ENCODE data around the gene BCL7B. TPM values are rescaled to one million over a fixed set of nuclear protein-coding genes. Genes with fewer than 3 reads are reported as not detected.

Gene BCL7B
- total and polyA plus RNA-seq, 2 of the 13 experiments (the other 11 are each of a cell fraction or from before 2014, with no cell fraction given): 24.3 to 38.2 TPM

- TF ChIP-seq KLF11 (CRISPR knock-in tag; IDR thresholded peaks at IDR 0.05): no peak
- TF ChIP-seq YEATS2 (CRISPR knock-in tag; IDR thresholded peaks at IDR 0.05; ENCODE audit: borderline replicate concordance): peak; percentile 87
- peak; percentile 70; the same call in 1 of the 2 replicates for TF ChIP-seq RNF2 (conservative IDR thresholded peaks at IDR 0.05; ENCODE audit: low read depth)
- no peak; the same call in 1 of the 2 replicates for TF ChIP-seq BCL6 (CRISPR knock-in tag; IDR thresholded peaks at IDR 0.05)
- no peak for TF ChIP-seq KIAA2018 (CRISPR knock-in tag; IDR thresholded peaks at IDR 0.05; ENCODE audit: borderline replicate concordance)
- TF ChIP-seq NCOA2 (CRISPR knock-in tag; IDR thresholded peaks at IDR 0.05): peak; percentile 39; the same call in 1 of the 2 replicates
- TF ChIP-seq ZZZ3 (CRISPR knock-in tag; IDR thresholded peaks at IDR 0.05; ENCODE audit: borderline replicate concordance): no peak
- peak; percentile 53 for TF ChIP-seq ASH2L (IDR thresholded peaks at IDR 0.05; ENCODE audit: insufficient read length, low read depth, low read length)
- peak; percentile 79 for TF ChIP-seq PHF8 (CRISPR knock-in tag; IDR thresholded peaks at IDR 0.05)
- no peak for TF ChIP-seq ZBTB40 (IDR thresholded peaks at IDR 0.05)
- peak; percentile 29; the same call in 1 of the 2 replicates for TF ChIP-seq ZBTB40 (CRISPR knock-in tag; IDR thresholded peaks at IDR 0.05)
- TF ChIP-seq RBM39 (IDR thresholded peaks at IDR 0.05; ENCODE audit: low read depth, low read length, poor library complexity, severe bottlenecking): peak; percentile 95
These were observed 35.2 kb downstream of the BCL7B start, which contains the start of gene BAZ1B (continued) for GRCh38 chr7:73522105-73522872.
